Left lung (tissue), 10 donors: Measurements from ENCODE around the gene LEMD2. TPM values are rescaled to one million over a fixed set of nuclear protein-coding genes. Genes with fewer than 3 reads are reported as not detected.

Experiments used
- ATAC-seq: fragments of 200-7000 bp; cut with Tn5 transposase; one replicate; pipeline ENCODE4 v1.9.1; 2020; ENCODE audit warnings: moderate library complexity
- DNase-seq, 4 donors: peaks; one replicate each; pipeline ENCODE4 v3.0.0-alpha.2; 2013 to 2020
- H3K27ac ChIP-seq, 2 donors: fragments of 200-600 bp; sonication (generic) in 1 of 2; one replicate each; pipeline versions ENCODE4 v1.5.0 to v1.8.0; 2020 to 2021
- H3K27me3 ChIP-seq, 2 donors: fragments of 200-600 bp; sonication (generic) in 1 of 2; one replicate each; pipeline versions ENCODE4 v1.5.0 to v1.8.0; 2020 to 2021
- H3K36me3 ChIP-seq, 2 donors: fragments of 200-600 bp; sonication (generic) in 1 of 2; one replicate each; pipeline versions ENCODE4 v1.5.0 to v1.8.0; 2020 to 2021
- H3K4me1 ChIP-seq, 2 donors: fragments of 200-600 bp; one replicate each; pipeline ENCODE4 v1.8.0; 2021
- H3K4me3 ChIP-seq, 2 donors: fragments of 200-600 bp; sonication (generic) in 1 of 2; one replicate each; pipeline versions ENCODE4 v1.5.0 to v1.8.0; 2020 to 2021; ENCODE audit warnings: mild to moderate bottlenecking in 1 of 2
- H3K9me3 ChIP-seq, 2 donors: fragments of 200-600 bp; sonication (generic) in 1 of 2; one replicate each; pipeline versions ENCODE4 v1.5.0 to v1.8.0; 2020 to 2021
- CTCF ChIP-seq, 2 donors: fragments of 200-600 bp; sonication (generic) in 1 of 2; IDR thresholded peaks; one replicate each; pipeline versions ENCODE4 v1.5.0 to v1.8.0; 2021; ENCODE audit warnings: antibody characterized with exemption in 2 of 2
- intact Hi-C, 2 donors: fragments of 100-400 bp; cut with DNase I; formaldehyde crosslinking; loops; one replicate each; pipeline versions ENCODE4 v1.11.2 to v1.14.2; 2022
- polyA plus RNA-seq, 6 donors: library from polyadenylated mRNA; unstranded; fragments of 120-200 nt; gene quantifications; one replicate each; pipeline ENCODE4 v1.2.1, GENCODE V29; 2013; ENCODE audit not compliant: insufficient read length in 6 of 6
- total RNA-seq, 2 donors: library from RNA; stranded (reverse); fragmentation: NEBNext Ultra II Directional; extraction: Animal tissue kit (Norgen Biotek cat#: 25700); gene quantifications; one replicate each; pipeline ENCODE4 v1.2.1, GENCODE V29; 2021
- donor health status: DM: no; HTN: yes; CAD: no.
- donor health status: DM: no; HTN: no; CAD: no.

The LEMD2 gene
- total and polyA plus RNA-seq, 8 donors, result 47.9 to 80.7 (median 69.6) TPM

- peak overlapping the region in 1 of 2 donors; percentile 53 for H3K27ac ChIP-seq
These were observed 35.7 kb upstream of the LEMD2 start for GRCh38 chr6:33824461-33825154.

GRCh38 chr6:33823806-33824205, 34.9 kb upstream of the LEMD2 start:
- Histone ChIP-seq H3K36me3 (no peaks in the 10 kb centered on the region), H3K27me3 (peaks cover 0 to 6% of the 10 kb centered on the region in 2 donors), H3K4me1 (peaks cover 0 to 5% of the 10 kb centered on the region in 2 donors), H3K4me3 (no peak overlapping the region), H3K9me3 (no peaks in the 10 kb centered on the region), H3K27ac (no peak overlapping the region)
- DNase-seq, result no peak
- intact Hi-C loops, result no loop called here
- no peak for TF ChIP-seq CTCF (IDR thresholded peaks at IDR 0.05)
- ATAC-seq, result no peak

More at GRCh38 chr6:33824461-33825154, 35.7 kb upstream of the LEMD2 start:
- TF ChIP-seq CTCF (IDR thresholded peaks at IDR 0.05), result no peak
- peak in 3 of 4 donors; percentile 42 to 76 (median 60) for DNase-seq
- ATAC-seq, result peak; percentile 98
- peaks cover 0 to 11% of the 10 kb centered on the region in 2 donors for H3K27me3 ChIP-seq
- no peaks in the 10 kb centered on the region for H3K36me3 ChIP-seq
- intact Hi-C loops, result no loop called here
- H3K4me1 ChIP-seq, result peaks cover 0 to 5% of the 10 kb centered on the region in 2 donors
- no peaks in the 10 kb centered on the region for H3K9me3 ChIP-seq
- H3K4me3 ChIP-seq, result peak overlapping the region in 1 of 2 donors; percentile 5

GRCh38 chr6:33822575-33823395, 33.9 kb upstream of the LEMD2 start:
- intact Hi-C loops, result no loop called here

GRCh38 chr6:33820784-33821520, 32.0 kb upstream of the LEMD2 start:
- intact Hi-C loops, result no loop called here
- H3K9me3 ChIP-seq, result no peaks in the 10 kb centered on the region
- peaks cover 0 to 13% of the 10 kb centered on the region in 2 donors for H3K27me3 ChIP-seq
- DNase-seq (no peak), ATAC-seq (no peak)
- H3K4me3 ChIP-seq, result no peak overlapping the region
- TF ChIP-seq CTCF (IDR thresholded peaks at IDR 0.05), result no peak
- no peak overlapping the region for H3K27ac ChIP-seq
- no peaks in the 10 kb centered on the region for H3K36me3 ChIP-seq
- peaks cover 0 to 5% of the 10 kb centered on the region in 2 donors for H3K4me1 ChIP-seq

More at GRCh38 chr6:33822575-33823395, 33.9 kb upstream of the LEMD2 start:
- no peak for DNase-seq
- Histone ChIP-seq H3K4me1 (peaks cover 0 to 5% of the 10 kb centered on the region in 2 donors), H3K9me3 (no peaks in the 10 kb centered on the region), H3K4me3 (no peak overlapping the region), H3K36me3 (no peaks in the 10 kb centered on the region), H3K27ac (no peak overlapping the region), H3K27me3 (no peaks in the 10 kb centered on the region)
- no peak for TF ChIP-seq CTCF (IDR thresholded peaks at IDR 0.05)
- ATAC-seq, result no peak
